CD4-positive, alpha-beta T cell treated with Interleukin-10 for 1 hour (primary cell): ENCODE results near the gene PLCH1.
"Not testable (repeated sequence)": the region's sequence is repeated elsewhere in the genome, so short reads cannot be mapped to it uniquely, and the experiment has no call there.

ENCODE experiments used
- DNase-seq: peaks from one replicate; pipeline ENCODE4 v3.0.0-alpha.2; 2020

Gene PLCH1

GRCh38 chr3:155407971-155408370 is 336.9 kb downstream of the PLCH1 start:
- DNase-seq, result no peak

- DNase-seq, result no peak
Measured at GRCh38 chr3:155407331-155407730, 337.5 kb downstream of the PLCH1 start.

- DNase-seq, result no peak
Measured at GRCh38 chr3:155404486-155404885, 340.4 kb downstream of the PLCH1 start.

GRCh38 chr3:155402656-155403055 is 342.2 kb downstream of the PLCH1 start:
- no peak for DNase-seq

- DNase-seq, result no peak
Measured at GRCh38 chr3:155398046-155398445, 346.8 kb downstream of the PLCH1 start.

GRCh38 chr3:155394896-155395295 is 350.0 kb downstream of the PLCH1 start:
- DNase-seq, result not testable (repeated sequence)

- DNase-seq, result no peak
Measured at GRCh38 chr3:155394240-155394639, 350.6 kb downstream of the PLCH1 start.

GRCh38 chr3:155393316-155393715 is 351.6 kb downstream of the PLCH1 start:
- no peak for DNase-seq

- no peak for DNase-seq
Measured at GRCh38 chr3:155392138-155392537, 352.7 kb downstream of the PLCH1 start.

GRCh38 chr3:155391551-155391958 is 353.3 kb downstream of the PLCH1 start:
- DNase-seq, result no peak

GRCh38 chr3:155391104-155391503 is 353.8 kb downstream of the PLCH1 start:
- no peak for DNase-seq

GRCh38 chr3:155390351-155390750 is 354.5 kb downstream of the PLCH1 start:
- DNase-seq, result no peak

GRCh38 chr3:155388417-155388816 is 356.5 kb downstream of the PLCH1 start:
- no peak for DNase-seq

GRCh38 chr3:155387571-155387970 is 357.3 kb downstream of the PLCH1 start:
- DNase-seq, result no peak

- no peak for DNase-seq
Measured at GRCh38 chr3:155386919-155387318, 358.0 kb downstream of the PLCH1 start.

- no peak for DNase-seq
Measured at GRCh38 chr3:155385896-155386625, 358.8 kb downstream of the PLCH1 start.

- DNase-seq, result no peak
Measured at GRCh38 chr3:155382396-155383042, 362.4 kb downstream of the PLCH1 start.

GRCh38 chr3:155377847-155378246 is 367.0 kb downstream of the PLCH1 start:
- no peak for DNase-seq

- no peak for DNase-seq
Measured at GRCh38 chr3:155377071-155377470, 367.8 kb downstream of the PLCH1 start.

- no peak for DNase-seq
Measured at GRCh38 chr3:155372281-155372680, 372.6 kb downstream of the PLCH1 start.

GRCh38 chr3:155370764-155371503 is 373.9 kb downstream of the PLCH1 start:
- no peak for DNase-seq

GRCh38 chr3:155370198-155370597 is 374.7 kb downstream of the PLCH1 start:
- no peak for DNase-seq

GRCh38 chr3:155369735-155370134 is 375.1 kb downstream of the PLCH1 start:
- DNase-seq, result no peak

GRCh38 chr3:155369244-155369643 is 375.6 kb downstream of the PLCH1 start:
- no peak for DNase-seq
